ENCODE data around the gene FSD1.
"Not testable (repeated sequence)": the region's sequence is repeated elsewhere in the genome, so short reads cannot be mapped to it uniquely, and the experiment has no call there.

Gene FSD1

DNA sequence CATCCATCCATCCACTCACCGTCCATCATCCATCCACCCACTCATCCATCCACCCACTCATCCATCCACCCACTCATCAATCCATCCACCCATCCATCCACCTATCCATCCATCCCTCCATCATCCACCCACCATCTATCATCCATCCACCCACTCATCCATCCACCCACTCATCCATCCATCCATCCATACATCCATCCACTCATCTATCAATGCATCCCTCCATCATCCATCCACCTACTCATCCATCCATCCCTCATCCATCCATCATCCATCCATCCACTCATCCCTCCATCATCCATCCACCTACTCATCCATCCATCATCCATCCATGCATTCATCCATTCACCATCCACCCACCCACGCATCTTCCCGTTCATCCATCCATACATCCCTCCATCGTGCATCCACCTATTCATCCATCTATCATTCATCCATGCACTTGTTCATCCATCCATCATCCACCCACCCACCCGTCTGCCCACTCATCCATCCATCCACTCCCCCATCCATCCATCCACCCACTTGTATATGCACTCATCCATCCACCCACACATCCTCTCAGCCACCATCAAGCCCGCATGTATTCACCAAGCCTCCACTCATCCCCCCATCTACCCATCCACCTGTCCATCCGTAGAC, 30.7 kb downstream of the FSD1 start:
- no peak for TF ChIP-seq POLR2A (IDR thresholded peaks at IDR 0.05; ENCODE audit: low read depth, low read length)
- DNase-seq (ENCODE audit: insufficient read length, low spot score), result no peak
- FAIRE-seq, result no peak

DNA sequence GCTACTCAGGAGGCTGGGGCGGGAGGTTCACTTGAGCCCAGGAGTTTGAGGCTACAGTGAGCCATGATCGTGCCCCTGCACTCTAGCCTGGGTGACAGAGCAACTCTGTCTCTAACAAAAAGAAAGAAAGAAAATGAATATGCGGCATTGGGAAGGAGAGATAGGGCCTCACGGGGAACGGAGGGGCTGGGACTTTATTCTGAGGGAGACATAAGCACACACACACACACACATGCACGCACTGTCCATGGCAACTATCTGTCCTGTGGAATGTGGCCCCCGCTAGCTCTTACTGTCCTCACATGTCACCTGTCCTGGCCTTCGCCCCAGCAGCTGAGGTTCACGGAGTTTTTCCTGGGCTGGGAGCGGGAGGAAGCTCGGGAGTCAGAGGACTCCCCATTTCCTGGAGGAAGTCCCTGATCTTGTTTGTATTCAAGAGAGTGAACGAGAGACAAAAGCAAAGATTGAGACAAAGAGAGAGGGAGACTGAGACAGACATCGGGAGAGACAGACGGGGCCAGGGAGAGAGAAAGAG, 33.6 kb downstream of the FSD1 start:
- FAIRE-seq (no peak), DNase-seq (ENCODE audit: insufficient read length, low spot score) (no peak)
- TF ChIP-seq POLR2A (IDR thresholded peaks at IDR 0.05; ENCODE audit: low read depth, low read length), result no peak

DNA sequence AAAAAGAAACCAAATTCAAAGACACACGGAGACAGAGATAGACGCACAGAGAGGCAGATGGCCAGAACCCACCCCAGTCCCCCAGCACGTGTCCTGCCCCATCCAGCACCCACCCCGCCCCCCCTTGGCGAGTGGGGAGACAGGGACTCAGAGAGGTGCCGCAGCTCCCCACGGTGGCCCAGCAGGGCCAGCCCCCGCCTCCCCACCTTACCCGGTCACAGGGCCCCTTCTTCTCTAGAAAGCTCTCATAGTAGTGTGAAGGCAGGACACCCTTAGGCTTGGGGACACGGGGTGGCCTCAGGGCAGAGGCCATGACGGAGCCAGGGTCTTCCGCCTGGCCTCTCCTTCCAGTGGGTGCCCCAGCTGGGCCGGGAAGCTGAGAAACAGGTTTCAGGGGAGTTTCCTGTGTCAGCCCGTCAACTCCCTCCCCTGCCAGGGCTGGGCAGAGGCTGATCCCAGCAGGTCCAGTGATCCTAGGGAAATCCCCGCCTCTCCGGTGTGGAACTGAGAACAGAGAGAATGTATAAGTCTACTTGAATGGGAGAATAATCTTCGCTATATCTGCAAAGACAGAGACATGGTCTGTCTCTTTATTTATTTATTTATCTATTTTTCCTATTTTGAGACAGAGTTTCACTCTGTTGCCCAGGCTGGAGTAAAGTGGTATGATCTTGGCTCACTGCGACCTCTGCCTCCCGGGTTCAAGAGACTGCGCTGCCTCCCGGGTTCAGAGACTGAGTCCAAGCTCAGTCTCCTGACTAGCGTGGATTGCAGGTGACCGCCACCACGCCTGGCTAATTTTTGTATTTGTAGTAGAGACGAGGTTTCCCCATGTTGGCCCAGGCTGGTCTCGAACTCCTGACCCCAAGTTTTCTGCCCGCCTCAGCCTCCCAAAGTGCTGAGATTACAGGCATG, 34.3 kb downstream of the FSD1 start, which contains the start of gene STAP2:
Gene STAP2 (minus strand): TSS at position 387 of the 915 bp plus-strand sequence. CDS start 74 bp downstream, at position 313.
- no peak for FAIRE-seq
- no peak for TF ChIP-seq POLR2A (IDR thresholded peaks at IDR 0.05; ENCODE audit: low read depth, low read length)
- no peak for DNase-seq (ENCODE audit: insufficient read length, low spot score)

DNA sequence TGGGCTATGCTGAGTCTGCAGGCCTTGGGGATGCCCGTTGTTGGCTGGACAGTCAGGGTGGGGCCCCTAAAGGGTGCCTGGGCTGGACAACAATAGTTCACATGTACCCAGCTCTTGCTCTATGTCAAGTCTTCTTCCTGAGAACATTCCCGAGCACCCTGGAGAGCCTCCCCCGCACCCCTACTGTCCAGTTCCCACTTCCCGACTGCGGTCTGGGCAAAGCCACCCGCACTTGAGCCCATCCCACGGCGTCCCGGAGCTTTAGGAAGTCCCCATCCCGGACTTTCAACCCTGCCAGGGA, 37.9 kb downstream of the FSD1 start:
- FAIRE-seq (no peak), DNase-seq (ENCODE audit: insufficient read length, low spot score) (no peak)
- no peak for TF ChIP-seq POLR2A (IDR thresholded peaks at IDR 0.05; ENCODE audit: low read depth, low read length)

DNA sequence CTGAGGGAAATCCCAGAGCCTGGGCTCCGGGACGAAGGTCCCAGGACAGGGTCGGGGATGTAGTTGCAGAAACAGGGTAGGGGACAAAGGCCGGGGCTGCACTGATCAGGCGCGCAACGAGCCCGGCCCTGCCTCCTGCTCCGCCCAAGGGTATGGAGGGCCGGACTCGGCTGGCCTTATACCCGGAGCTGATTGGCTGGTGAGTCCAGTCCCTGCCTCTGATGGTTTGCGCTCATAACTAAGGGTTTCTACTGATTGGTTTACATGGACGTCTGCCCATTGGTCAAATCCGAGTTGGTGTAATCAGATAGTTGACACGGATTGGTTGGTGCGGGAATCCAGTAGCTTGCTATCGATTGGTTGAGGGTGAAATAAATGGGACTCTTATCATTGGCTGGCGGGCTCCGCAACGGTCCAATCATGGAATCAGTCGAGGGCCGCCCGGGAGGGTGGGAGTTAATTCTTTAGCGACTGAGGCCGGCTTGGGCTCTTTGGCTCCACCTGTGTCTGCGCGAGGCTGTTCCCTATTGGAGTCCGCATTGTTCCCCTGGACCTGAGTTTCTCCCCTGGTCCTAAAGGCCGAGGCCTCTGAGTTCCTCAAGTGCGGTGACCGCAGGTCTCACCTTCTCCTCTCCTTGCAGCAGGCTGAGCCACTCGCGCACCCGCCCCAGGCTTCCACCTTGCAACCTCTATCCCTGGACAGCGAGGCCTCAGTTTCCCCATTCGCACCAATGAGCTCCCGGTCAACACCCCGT, 38.4 kb downstream of the FSD1 start:
- TF ChIP-seq POLR2A (IDR thresholded peaks at IDR 0.05; ENCODE audit: low read depth, low read length), result peak; percentile 72
- DNase-seq (ENCODE audit: insufficient read length, low spot score) (peak; percentile 93), FAIRE-seq (peak; percentile 94)

DNA sequence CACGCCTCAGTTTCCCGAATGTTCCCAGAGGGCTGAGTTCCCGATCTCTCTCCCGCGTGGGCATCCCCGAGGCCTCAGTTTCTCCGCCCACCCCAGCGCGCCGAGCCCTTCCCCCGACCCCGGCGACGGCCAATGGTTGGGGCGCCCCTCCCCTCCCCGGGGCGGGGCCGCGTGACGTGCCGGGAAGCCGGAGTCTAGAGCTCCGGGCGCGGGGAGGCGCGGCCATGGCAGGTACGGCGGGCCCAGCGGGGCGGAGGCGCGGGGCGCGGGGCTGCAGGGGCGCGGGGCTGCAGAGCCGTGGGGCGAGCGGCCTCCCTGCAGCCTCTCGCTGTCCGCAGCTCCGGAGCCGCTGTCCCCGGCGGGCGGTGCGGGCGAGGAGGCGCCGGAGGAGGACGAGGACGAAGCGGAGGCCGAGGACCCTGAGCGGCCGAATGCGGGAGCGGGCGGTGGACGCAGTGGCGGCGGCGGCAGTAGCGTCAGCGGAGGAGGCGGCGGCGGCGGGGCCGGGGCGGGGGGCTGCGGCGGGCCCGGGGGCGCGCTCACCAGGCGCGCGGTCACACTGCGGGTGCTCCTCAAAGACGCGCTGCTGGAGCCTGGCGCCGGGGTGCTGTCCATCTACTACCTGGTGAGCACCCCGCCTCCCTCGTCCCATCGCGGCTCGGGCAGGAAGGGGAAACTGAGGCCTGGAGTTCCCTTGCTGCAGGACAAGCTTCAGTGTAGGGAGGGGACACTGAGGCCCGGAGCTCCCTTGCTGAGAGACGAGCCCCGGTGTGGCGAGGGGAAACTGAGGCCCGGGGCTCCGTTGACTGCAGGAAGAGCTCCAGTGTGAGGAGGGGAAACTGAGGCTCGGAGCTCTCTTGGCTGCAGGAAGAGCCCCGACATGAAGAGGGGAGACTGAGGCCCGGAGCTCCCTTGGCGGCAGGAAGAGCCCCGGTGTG, 39.2 kb downstream of the FSD1 start, which contains the start of gene MPND:
Gene MPND (plus strand): TSS at position 193 of the 938 bp plus-strand sequence. CDS start 32 bp downstream, at position 225.
- peak; percentile 44 for TF ChIP-seq POLR2A (IDR thresholded peaks at IDR 0.05; ENCODE audit: low read depth, low read length)
- FAIRE-seq (no peak), DNase-seq (ENCODE audit: insufficient read length, low spot score) (peak; percentile 69)

DNA sequence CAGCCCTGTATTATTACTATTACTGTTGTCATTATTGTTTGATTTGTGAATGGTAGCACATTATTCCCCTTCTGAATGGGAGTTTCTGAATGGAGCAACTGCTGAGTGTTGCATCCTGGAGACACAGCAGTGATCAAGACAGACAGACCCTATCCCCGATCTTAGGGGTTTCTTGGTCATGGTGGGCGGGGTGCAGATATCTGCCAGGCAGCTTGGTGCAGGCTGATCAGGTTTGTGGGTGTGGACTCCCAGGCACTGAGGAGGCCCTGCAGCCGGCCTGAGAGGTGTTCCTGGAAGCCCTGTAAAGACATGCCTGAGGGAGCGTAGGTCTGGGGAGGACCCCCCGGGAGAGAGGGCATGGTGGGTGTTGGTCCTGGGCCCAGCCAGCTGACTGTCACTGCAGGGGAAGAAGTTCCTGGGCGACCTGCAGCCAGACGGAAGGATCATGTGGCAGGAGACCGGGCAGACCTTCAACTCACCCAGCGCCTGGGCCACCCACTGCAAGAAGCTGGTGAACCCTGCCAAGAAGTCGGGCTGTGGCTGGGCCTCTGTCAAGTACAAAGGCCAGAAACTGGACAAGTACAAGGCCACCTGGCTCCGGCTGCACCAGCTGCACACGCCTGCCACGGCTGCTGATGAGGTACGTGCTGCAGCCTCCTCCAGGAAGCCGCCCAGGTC, 41.1 kb downstream of the FSD1 start:
- no peak for FAIRE-seq
- TF ChIP-seq POLR2A (IDR thresholded peaks at IDR 0.05; ENCODE audit: low read depth, low read length), result no peak
- no peak for DNase-seq (ENCODE audit: insufficient read length, low spot score)

DNA sequence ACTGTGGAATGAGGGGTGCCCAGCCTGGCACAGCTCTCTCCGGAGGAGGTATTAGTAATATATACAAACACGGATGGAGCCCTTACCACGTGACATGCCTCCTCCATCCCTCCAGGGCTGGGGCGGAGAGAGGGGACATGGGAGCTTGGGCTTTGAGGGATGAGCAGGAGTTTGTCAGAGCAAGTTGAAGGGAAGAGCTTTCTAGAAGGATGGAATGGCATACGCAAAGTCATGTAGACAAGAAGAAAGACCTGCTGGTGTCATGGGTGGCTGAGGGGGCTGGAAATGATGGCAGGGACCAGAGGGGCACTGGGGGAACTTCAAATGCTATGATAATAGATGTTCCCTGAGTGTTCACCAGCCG, 41.6 kb downstream of the FSD1 start:
- DNase-seq (ENCODE audit: insufficient read length, low spot score) (no peak), FAIRE-seq (no peak)
- no peak for TF ChIP-seq POLR2A (IDR thresholded peaks at IDR 0.05; ENCODE audit: low read depth, low read length)

DNA sequence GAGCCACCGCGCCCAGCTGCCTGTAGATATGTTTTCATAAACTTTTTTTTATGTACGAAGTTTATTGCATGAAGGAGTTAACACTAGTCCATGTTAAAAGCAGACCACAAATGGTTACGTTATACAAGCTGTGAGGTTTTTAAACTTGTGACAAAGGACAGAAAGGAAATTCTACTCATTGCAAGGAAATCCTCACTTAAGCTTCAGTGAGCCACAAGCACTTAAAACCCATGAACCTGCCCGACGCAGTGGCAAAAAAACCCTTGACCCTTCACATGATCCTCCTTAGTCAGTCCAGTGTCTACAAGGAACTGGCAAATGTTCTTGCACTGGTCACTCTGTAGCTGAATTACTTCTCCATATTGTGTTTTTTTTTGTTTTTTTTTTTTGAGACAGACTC, 43.1 kb downstream of the FSD1 start:
- TF ChIP-seq POLR2A (IDR thresholded peaks at IDR 0.05; ENCODE audit: low read depth, low read length), result no peak
- FAIRE-seq (no peak), DNase-seq (ENCODE audit: insufficient read length, low spot score) (no peak)

DNA sequence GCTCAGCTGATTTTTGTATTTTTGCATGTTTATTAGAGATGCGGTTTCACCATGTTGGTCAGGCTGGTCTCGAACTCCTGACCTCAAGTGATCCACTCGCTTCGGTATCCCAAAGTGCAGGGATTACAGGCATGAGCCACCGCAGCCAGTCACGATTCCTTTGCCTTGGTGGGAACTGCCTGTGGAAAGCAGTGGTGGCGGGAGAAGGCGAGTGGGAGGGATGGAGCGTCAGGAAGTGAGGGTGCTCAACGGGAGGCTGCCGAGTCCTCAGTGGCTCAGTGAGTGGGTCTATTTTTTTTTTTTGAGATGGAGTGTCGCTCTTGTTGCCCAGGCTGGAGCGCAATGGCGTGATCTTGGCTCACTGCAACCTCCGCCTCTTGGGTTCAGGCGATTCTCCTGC, 44.8 kb downstream of the FSD1 start:
- DNase-seq (ENCODE audit: insufficient read length, low spot score); FAIRE-seq: not testable (repeated sequence)

DNA sequence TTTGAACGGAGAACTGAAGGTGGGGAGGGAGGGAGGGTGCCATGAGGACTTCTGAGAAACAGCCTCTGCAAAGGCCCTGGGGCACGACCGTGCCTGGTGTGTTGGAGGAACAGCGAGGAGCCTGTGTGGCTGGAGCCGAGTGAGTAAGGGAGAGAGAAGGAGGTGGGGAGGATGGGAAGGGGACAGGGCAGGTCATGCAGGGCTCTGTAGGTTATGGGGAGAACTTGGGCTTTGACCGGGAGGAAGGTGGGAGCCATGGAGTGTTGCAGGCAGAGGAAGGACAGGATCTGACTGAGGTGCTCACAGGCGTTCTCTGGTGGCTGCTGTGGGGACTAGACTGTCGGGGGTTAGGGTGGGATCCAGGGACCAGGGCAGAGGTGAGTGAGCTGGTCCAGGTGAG, 45.7 kb downstream of the FSD1 start:
- TF ChIP-seq POLR2A (IDR thresholded peaks at IDR 0.05; ENCODE audit: low read depth, low read length), result no peak
- FAIRE-seq (no peak), DNase-seq (ENCODE audit: insufficient read length, low spot score) (no peak)

DNA sequence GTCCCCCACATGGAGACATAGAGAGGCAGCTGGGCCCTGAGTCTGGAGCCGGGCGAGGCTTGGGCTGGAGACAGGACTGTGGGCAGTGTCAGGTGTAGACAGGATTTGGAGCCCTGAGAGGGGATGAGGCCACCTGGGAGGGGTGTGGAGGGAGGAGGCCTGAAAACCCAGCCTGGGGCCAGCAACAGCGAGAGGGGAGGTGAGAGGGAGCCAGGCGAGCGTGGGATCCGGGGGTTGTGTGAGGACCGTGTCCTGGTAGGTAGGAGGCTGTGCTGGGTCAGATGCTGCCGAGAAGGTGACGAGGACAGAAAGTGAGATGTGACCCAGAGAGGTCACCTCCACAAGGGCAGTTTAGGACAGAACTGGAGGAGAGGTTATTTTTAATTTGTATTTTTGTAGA, 46.3 kb downstream of the FSD1 start:
- DNase-seq (ENCODE audit: insufficient read length, low spot score), result no peak
- FAIRE-seq, result no peak
- TF ChIP-seq POLR2A (IDR thresholded peaks at IDR 0.05; ENCODE audit: low read depth, low read length), result no peak

Data from H54 (cell line).